NOMO-1 (cell line): ENCODE results near the gene ASB16.
A peak's percentile ranks its signal among the peaks of the same experiment; 100 is the strongest.

Source experiments
- DNase-seq, 2 experiments: peaks; one replicate each; lab custom pipeline; 2025; ENCODE audit not compliant: unreplicated experiment in 2 of 2; lab: John Stamatoyannopoulos, UW

Gene ASB16

DNA sequence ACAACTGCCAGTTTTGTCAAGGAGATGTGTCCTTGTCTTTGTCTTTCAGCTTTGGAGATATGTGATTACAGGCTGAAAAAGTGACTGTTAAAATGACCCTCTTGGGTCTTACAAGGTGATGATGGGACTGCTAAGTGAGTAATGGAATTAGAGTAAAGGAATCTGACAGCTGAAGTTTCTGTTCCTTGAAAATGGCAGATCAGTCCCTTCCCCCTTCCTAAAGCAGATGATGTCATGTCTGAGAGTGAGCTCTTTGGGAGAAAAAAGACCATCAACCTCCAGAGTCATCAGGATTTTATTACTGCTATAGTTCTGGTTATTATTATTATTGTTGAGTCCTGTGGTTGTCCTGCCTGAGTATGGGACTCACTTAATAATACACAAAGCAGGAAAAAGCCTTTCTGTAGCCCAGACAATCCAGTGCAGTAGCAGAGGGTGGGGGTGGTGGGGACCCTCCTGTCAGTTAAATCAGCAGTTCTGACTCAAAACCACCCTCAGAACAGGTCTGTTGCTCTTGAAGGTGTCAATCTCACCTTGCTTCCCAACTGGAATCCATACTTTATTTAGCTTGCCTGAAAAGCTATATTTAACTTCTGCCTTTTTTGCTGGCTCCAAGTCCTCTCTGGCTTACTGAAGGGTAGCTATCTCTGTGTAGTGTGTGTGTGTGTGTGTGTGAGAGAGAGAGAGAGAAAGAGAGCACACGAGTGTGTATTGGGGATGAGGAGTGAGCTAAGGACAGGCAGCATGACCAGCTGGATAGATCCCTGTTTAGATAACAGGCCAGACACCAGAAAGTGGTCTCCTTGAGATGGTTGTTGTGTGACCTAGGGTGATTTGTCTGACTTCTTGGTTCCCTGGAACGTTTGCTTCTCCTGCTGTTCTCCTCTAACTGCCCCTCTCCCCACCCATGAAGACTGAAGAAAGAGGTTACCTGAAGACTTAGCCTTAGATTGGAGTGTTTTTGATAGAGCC, 23.8 kb upstream of the ASB16 start:
- DNase-seq: no peak

DNA sequence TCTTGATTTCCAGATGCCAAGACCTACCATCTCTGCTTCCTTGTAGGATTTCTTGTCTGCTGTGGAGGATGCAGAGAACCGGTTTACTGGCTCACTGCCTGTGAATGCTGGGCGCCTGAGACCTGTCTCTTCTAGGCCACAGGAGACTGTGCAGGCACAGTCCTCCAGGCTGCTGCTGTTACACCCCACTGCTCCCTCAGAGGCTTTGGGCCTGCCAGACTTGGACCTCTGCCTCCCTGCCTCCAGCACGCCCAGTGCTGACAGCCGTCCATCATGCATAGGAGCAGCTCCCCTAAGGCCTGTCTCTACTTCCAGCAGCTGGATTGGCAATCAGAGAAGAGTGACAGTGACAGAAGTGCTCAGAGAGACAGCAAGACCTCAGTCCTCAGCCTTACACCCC, 22.7 kb upstream of the ASB16 start:
- no peak for DNase-seq

DNA sequence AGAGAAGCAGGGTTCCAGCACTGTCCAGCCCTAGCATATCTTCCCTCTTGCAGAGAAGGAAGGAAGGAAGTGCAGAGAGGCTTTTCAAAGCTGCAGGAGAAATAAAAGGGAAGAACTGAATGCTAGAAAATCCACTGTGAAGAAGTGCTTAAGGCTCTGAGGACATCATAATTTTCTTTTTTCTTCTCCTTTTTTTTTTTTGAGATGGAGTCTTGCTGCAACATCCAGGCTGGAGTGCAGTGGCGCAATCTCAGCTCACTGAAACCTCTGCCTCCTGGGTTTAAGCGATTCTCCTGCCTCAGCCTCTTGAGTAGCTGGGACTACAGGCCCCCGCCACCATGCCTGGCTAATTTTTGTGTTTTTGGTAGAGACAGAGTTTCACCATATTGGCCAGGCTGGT, 21.4 kb upstream of the ASB16 start:
- DNase-seq: peak in 1 of 2 experiments; percentile 41

DNA sequence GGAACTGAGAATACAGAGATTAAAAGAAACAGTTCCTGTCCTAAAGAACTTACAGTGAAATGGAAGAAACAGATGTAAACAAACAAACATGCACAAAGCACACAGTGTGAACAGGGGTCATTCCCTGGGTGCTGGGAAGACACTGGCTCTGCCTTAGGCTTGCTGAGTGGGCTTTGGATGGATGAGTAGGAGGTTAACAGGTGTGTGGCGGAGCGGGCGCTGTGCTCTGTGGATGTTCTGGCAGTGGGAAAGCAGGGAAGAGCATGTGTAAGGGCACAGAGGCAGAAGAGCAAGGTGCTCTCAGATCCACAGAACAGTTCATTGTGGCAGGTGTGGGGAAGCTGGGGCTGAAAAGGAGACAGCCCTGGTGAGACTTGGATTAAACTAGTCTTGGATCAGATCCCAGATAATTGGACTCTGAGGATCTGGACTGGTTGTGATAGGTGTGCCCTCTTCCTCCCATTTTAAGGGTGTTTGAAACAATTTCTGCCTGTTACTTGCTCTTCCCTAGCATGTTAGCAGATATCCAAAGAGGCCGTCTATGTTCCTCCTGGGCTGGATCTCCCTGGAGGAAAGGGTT, 20.7 kb upstream of the ASB16 start:
- DNase-seq: no peak

DNA sequence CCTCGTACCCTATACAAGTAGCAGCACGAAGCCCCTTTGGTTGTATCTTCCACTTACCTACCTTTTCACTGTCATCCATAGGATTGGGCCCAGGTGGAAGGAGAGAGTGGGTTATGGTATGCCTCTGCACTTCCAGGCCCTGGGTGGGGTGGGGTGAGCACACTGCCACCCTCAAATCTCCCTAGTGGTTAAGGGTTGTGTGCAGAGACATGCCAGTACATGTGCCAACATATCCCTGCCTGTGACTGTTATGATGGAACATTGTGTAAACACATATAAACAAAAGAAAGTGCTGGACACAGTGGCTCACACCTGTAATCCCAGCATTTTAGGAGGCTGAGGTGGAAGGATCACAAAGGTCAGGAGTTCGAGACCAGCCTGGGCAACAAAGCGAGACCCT, 17.6 kb upstream of the ASB16 start:
- DNase-seq: no peak

DNA sequence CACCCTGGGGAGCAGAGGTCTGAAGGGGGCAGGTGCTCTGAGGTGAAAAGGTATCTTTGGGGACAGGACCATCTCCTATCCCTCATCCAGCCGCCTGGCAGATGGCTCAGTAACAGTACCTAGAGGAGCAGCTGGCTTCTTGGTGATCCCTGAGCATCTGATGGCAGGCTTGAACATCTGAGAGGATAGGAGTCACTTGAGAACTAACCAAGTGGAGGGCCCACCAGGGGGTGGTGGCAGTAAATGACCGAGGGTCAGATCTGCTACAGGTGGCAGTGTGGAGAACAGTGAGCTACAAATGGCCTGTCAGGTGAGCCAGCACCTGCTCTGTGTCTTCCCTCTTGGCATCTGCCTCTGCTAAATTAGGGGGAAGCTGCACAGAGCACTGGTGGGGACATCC, 15.0 kb upstream of the ASB16 start:
- no peak for DNase-seq

DNA sequence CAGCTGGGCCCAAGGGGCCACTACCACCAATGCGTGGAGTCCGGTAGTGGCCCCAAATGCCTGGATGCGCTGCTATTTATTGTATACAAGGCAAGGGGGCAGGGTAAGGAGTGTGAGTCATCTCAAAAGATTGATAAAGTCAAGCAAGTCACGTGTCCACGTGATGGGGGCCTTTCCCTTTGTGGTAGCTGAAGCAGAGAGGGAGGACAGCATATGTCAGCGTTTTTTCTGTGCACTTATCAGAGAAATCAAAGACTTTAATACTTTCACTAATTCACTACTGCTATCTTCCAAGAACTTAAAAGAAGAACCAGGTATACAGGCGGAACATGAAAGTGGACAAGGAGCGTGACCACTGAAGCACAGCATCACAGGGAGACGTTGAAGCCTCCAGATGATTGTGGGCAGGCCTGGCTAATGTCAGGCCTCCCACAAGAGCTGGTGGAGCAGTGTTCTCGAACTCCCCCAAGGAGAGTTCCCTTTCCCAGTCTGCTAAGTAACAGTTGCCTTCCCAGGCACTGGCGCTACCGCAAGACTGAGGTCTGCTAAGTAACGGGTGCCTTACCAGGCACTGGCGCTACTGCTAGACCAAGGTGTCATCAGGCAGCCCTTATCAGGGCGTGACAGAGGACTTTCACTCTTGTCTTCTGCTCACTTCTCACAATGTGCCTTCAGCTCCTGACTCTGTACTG, 10.8 kb upstream of the ASB16 start:
- DNase-seq: no peak

DNA sequence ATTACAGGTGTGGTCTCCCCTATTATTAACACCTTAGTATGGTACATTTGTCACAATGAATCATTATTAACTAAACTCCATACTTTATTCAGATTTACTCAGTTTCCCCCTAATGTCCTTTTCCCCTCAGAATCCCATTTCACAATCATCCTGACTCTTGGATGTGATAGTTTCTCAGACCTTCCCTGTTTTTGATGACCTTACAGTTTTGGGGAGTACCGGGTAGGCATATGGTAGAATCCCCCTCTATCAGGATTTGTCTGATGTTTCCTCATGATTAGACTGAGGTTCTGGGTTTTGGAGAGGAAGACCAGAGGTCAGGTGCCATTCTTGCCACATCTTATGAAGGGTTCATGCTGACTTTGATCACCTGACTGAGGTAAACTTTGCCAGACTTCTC, 6.0 kb upstream of the ASB16 start:
- no peak for DNase-seq

DNA sequence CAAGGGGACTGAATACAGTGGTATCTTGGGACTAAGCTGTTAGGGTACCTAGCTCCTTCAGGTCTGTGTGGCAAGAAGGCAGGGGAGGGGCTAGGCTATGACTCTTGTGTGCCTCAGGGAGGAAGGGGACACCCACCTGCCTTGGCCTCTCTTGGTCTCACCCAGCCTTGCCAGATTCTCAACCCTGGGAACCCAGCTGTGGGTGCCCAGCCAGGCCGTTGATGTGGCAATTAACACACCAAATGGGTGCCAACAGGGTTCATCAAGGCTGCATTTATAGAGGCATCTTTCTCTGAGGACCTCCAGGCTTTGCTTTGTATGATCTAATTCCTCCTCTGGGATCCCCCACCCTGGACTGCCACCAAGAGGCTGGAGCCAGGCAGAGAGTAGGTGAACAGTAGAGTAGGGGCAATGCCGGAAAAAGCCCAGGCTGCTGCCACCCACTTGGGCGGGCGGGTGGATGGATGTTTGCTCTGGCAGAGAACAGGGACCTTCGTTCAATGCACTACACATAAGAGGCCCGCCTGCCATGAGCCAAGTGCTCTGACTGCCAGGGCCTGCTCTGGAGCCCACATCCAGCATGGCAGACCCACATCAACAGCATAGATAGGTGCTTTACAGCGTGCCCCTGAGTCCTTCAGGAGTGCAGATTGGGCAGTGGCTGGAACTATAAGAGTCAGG, 3.2 kb upstream of the ASB16 start:
- no peak for DNase-seq

DNA sequence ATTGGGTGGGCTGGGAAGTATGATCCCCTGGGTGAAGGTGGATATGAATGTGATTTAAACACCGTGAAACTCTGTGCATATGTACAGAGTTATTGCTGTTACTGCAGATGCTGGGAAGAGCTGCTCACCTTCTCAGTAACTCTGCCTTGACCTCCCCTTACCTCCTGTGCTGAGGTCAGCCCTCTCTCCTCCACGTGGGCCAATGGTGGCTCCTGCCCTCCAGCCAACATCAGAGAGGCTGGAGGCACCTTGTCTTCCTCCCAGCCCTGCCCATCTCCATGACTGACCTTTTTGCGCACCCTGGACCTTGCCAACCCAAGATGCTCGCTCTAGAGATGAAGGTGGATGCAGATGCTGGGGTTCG, 387 bp upstream of the ASB16 start:
- DNase-seq: no peak

DNA sequence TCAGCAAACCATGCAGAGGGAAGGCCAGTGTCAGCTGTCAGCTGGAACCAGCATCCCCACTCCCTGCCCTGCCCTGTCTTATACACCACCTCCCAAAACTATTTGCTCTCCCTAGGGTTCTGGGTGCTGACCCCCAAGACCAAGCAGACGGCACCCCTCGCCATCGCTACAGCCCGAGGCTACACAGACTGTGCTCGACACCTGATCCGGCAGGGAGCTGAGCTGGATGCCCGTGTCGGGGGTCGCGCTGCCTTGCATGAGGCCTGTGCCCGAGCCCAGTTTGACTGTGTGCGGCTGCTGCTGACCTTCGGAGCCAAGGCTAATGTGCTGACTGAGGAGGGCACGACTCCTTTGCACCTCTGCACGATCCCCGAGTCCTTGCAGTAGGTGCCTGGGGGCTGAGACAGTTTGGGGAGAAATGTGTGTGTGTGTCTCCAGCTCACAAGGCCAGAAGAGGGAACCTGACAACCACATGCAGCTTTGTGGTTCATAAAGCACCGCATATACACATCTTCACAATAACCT, 1.5 kb downstream of the ASB16 start:
- DNase-seq: no peak

DNA sequence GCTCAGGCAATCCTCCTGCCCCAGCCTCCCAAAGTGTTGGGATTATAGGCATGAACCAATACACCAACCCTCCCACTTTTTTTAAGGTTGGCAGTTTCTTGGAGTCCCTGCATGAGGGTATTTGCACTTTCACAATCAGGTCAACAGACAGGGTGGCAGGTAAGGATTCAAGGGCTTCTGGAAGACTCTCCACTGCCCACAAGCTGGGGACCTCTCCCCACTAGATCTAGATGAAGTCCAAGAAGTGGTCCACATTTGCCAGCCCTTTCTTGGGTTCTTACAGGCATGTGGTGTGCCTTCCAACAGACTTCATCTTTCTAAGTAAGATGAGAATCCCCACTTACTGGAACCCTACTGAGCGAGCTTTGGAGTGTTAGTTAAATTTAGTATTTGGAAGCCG, 3.9 kb downstream of the ASB16 start:
- no peak for DNase-seq

DNA sequence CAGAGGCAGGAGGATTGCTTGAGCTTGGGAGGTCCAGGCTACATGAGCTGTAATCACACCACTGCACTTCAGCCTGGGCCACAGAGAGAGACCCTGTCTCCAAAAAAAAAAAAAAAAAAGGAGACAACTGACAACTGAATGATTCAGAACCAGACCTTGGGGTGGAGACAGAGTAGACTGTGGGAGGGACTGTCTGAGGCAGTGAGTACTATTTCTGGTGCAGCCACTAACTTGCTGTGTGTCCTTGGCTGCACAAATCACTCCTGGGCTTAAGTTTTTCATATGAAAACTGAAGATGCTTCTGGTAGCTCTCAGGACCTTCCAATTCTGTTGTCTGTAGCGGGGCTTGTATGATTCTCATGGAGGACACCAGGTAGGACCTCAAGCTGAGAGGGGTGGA, 5.8 kb downstream of the ASB16 start:
- no peak for DNase-seq

DNA sequence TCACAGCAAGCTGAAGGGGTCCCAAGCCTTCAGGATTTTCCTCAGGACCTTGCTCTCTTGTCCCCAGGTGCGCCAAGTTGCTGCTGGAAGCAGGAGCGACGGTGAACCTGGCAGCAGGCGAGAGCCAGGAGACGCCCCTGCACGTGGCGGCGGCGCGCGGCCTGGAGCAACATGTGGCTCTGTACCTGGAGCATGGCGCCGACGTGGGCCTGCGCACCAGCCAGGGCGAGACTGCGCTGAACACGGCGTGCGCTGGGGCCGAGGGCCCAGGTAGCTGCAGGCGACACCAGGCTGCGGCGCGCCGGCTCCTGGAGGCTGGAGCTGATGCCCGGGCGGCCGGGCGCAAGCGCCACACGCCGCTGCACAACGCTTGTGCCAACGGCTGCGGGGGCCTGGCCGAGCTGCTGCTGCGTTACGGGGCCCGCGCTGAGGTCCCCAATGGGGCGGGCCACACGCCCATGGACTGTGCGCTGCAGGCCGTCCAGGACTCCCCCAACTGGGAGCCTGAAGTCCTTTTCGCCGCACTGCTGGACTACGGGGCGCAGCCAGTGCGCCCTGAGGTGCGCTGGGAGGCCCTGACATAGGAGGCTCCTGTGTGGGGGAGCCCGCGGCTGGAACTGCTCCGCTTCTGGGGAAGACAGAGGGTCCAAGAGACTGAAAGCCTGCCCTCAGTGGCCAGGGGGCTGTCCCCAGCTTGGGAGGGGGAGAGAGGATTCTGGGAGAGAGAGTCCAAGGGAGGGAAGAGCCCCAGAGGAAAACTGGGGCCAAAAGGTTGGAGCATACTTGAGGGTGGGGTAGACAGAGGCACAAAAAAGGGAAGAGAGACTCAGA, 6.4 kb downstream of the ASB16 start:
- no peak for DNase-seq

DNA sequence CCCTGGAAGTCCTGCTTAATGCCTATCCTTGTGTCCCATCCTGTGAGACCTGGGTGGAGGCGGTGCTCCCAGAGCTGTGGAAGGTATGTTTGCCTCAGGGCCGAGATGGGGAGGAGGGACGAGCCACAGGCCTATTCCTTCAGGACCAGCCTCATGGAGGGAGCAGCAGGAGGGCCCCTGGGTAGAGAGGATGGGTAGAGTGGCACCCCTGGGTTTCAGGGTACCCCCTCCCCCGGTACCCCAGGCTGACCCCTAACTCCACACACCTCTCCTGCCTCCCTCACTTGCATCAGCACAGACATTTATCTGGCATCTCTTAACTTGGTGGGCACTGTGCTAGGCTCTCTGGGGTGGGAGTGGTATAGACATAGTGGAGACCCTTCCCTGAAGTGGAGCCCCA, 7.1 kb downstream of the ASB16 start:
- no peak for DNase-seq

DNA sequence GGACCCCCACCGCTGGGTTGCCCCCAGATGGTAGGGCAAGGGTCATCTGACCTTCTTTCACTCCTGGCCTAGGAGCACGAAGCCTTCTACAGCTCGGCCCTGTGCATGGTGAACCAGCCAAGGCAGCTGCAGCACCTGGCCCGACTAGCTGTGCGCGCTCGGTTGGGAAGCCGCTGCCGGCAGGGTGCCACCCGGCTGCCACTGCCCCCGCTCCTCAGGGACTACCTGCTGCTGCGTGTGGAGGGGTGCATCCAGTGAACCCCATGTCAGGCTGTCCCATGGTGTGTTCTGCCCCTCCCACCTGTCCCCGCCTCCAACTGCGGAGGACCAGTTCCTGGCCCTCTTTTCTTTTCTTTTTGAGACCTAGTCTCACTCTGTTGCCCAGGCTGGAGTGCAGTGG, 7.6 kb downstream of the ASB16 start:
- no peak for DNase-seq

DNA sequence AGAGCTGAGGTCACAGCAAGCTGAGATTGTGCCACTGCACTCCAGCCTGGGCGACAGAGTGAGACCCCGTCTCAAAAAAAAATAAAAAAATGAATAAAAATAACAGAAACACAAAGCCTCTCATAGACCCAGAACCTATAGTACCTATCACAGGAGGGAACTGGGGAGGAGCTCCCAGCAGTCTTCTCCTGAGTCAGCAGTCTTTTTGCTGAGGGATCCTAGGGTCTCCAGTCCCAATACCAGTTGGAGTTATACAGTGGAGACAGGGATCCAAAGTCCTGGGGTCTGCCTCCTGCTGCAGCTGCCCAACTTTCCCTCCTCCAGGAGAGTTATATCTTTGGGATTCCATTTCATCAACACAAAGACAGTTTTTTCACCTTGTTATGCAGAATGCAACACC, 12.5 kb downstream of the ASB16 start:
- no peak for DNase-seq

DNA sequence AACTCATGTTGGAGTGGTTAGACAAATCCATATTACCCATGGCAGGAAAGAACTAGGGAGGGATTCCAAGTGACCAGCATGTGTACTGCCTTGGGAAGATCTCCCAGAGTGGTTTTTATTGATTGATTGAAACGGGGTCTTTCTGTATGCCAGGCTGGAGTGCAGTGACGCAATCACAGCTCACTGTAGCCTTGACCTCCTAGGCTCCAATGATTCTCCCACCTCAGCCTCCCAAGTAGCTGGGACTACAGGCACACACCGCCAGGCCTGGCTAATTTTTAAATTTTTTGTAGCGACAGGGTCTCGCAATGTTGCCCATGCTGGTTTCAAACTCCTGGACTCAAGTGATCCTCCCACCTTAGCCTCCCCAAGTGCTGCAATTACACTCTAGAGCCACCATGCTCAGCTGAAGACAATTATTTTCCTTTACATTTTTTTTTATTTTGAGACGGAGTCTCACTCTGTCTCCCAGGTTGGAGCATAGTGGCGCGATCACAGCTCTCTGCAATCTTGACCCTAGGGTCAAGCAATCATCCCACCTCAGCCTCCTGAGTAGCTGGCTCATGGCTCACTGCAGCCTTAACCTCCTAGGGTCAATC, 13.8 kb downstream of the ASB16 start:
- no peak for DNase-seq

DNA sequence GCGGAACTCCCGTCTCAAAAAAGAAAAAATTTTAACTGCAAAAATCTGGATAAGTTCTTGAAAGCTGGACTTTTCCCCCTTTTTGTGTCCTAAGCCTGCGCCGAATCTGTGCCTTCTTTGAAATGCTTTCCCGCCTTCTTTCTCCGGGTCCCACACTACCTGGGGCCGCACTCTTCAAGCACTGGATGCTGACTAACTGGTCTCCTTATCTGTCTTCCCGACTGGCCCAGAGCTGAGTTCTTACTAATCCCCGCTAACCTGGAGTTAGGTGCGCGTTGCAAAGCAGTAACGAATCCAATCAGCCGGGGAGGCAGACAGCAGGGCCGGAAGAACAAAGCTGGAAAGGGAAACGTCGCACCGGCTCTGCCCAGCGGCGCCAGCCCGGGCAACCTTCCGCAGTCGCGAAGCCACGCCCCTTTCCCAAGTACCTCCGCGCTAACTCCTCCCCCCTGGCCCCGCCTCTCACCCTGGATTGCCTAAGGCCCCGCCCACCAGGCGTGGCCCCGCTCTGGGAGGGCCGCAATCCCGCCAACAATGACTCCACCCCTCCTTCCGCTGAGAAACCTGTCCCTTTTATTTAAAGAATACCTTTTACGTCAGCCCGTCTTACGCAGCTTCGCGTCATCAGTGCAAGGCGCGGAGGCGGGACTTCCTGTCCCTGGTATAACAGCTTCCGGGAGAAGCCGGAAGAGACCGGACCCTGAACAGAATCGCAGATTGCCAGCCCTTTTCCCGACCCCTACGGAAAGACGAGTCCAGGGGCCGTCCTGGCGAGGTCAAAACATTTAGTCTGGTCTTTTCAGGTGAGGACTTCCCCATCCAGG, 16.0 kb downstream of the ASB16 start, which contains the start of gene TMUB2:
TSS of gene TMUB2 (plus strand) at position 666 of the 824 bp plus-strand sequence. CDS start 737 bp downstream, outside the sequence.
- peak; percentile 99 for DNase-seq
